GM12865 (cell line): ENCODE measurements around the gene GLP2R.

Experiments
- DNase-seq: peaks from one replicate; pipeline ENCODE4 v3.0.0; 2010; ENCODE audit warnings: low read depth
- H3K4me3 ChIP-seq: 2 replicates; pipeline ENCODE4 v1.5.1; 2011; ENCODE audit warnings: mild to moderate bottlenecking, low read depth, low read length, control low read depth
- CTCF ChIP-seq: IDR thresholded peaks from 2 replicates; pipeline ENCODE4 v1.5.1; 2011; ENCODE audit warnings: low read length, control low read depth, low read depth, inconsistent platforms; ENCODE audit not compliant: insufficient read depth; ENCODE audit errors: missing control alignments

GLP2R gene

GRCh38 chr17:9811537-9811936, 14.2 kb upstream of the GLP2R start:
- H3K4me3 ChIP-seq, result no peak overlapping the region
- no peak for DNase-seq
- TF ChIP-seq CTCF, result no peak

GRCh38 chr17:9813166-9813565, 12.6 kb upstream of the GLP2R start:
- TF ChIP-seq CTCF, result no peak
- DNase-seq, result no peak
- no peak overlapping the region for H3K4me3 ChIP-seq

GRCh38 chr17:9814337-9814945, 11.3 kb upstream of the GLP2R start:
- no peak for DNase-seq
- no peak for TF ChIP-seq CTCF

GRCh38 chr17:9816472-9816871, 9.3 kb upstream of the GLP2R start:
- DNase-seq, result no peak
- no peak for TF ChIP-seq CTCF
- H3K4me3 ChIP-seq, result no peak overlapping the region

More at GRCh38 chr17:9814337-9814945, 11.3 kb upstream of the GLP2R start:
- no peak overlapping the region for H3K4me3 ChIP-seq

GRCh38 chr17:9817086-9817485, 8.6 kb upstream of the GLP2R start:
- H3K4me3 ChIP-seq, result no peak overlapping the region
- DNase-seq, result no peak
- no peak for TF ChIP-seq CTCF

- DNase-seq, result no peak
- H3K4me3 ChIP-seq, result no peak overlapping the region
These were observed 7.0 kb upstream of the GLP2R start for GRCh38 chr17:9818760-9819159.

More at GRCh38 chr17:9818760-9819159, 7.0 kb upstream of the GLP2R start:
- no peak for TF ChIP-seq CTCF
